EH (cell line): ENCODE data around the gene ACSS2.

Source experiments
- DNase-seq: peaks from one replicate; pipeline ENCODE4 v3.0.0-alpha.2; 2015; ENCODE audit warnings: low read depth

ACSS2 gene

GRCh38 chr20:34949120-34949519, 72.7 kb downstream of the ACSS2 start:
- DNase-seq: no peak

- no peak for DNase-seq
These were observed 74.8 kb downstream of the ACSS2 start for GRCh38 chr20:34951252-34951651.

GRCh38 chr20:34951652-34952051, 75.2 kb downstream of the ACSS2 start:
- no peak for DNase-seq

GRCh38 chr20:34952671-34953070, 76.3 kb downstream of the ACSS2 start:
- DNase-seq: peak; percentile 37

GRCh38 chr20:34953960-34954359, 77.5 kb downstream of the ACSS2 start:
- DNase-seq: no peak

- DNase-seq: peak; percentile 67
These were observed 78.5 kb downstream of the ACSS2 start for GRCh38 chr20:34954904-34955230.

GRCh38 chr20:34955231-34956040, 79.0 kb downstream of the ACSS2 start, which contains the start of the genes GSS and MYH7B:
TSS of gene GSS (minus strand) at chr20:34955806. CDS start at chr20:34951852, 3,954 bp downstream.
TSS of gene MYH7B (plus strand) at chr20:34955868. CDS start at chr20:34978006, 22,138 bp downstream.
- DNase-seq: peak; percentile 95

- DNase-seq: no peak
These were observed 79.6 kb downstream of the ACSS2 start for GRCh38 chr20:34956041-34956458.

GRCh38 chr20:34956751-34957472, 80.5 kb downstream of the ACSS2 start:
- no peak for DNase-seq

GRCh38 chr20:34964486-34964885, 88.1 kb downstream of the ACSS2 start:
- DNase-seq: no peak

GRCh38 chr20:34965051-34965450, 88.6 kb downstream of the ACSS2 start:
- no peak for DNase-seq

- no peak for DNase-seq
These were observed 91.0 kb downstream of the ACSS2 start for GRCh38 chr20:34967421-34967820.

GRCh38 chr20:34968042-34968775, 91.8 kb downstream of the ACSS2 start:
- no peak for DNase-seq

- DNase-seq: no peak
These were observed 93.9 kb downstream of the ACSS2 start for GRCh38 chr20:34970193-34970840.

GRCh38 chr20:34970846-34971560, 94.6 kb downstream of the ACSS2 start:
- no peak for DNase-seq

GRCh38 chr20:34971561-34972235, 95.3 kb downstream of the ACSS2 start:
- DNase-seq: no peak

GRCh38 chr20:34974246-34974645, 97.8 kb downstream of the ACSS2 start:
- DNase-seq: no peak

GRCh38 chr20:34976286-34976685, 99.9 kb downstream of the ACSS2 start:
- no peak for DNase-seq
